Lower lobe of right lung (tissue), 2 donors: Measurements from ENCODE around the gene FYB1. TPM values are rescaled to one million over a fixed set of nuclear protein-coding genes. Genes with fewer than 3 reads are reported as not detected.
"Not testable (repeated sequence)": the region's sequence is repeated elsewhere in the genome, so short reads cannot be mapped to it uniquely, and the experiment has no call there.

Experiments
- ATAC-seq, 2 donors: fragments of 200-7000 bp; cut with Tn5 transposase; one replicate each; pipeline ENCODE4 v1.9.1; 2020 to 2022; ENCODE audit warnings: mild to moderate bottlenecking in 2 of 2, moderate library complexity in 2 of 2
- DNase-seq: peaks from one replicate; pipeline ENCODE4 v3.0.0-alpha.2; 2020
- H3K27ac ChIP-seq: fragments of 200-600 bp; one replicate; pipeline ENCODE4 v1.8.0; 2022
- H3K27me3 ChIP-seq: fragments of 200-600 bp; one replicate; pipeline ENCODE4 v1.8.0; 2022; ENCODE audit warnings: low read depth
- H3K36me3 ChIP-seq: fragments of 200-600 bp; one replicate; pipeline ENCODE4 v1.8.0; 2022; ENCODE audit warnings: mild to moderate bottlenecking
- H3K4me1 ChIP-seq: fragments of 200-600 bp; one replicate; pipeline ENCODE4 v1.8.0; 2022
- H3K4me3 ChIP-seq: fragments of 200-600 bp; one replicate; pipeline ENCODE4 v1.8.0; 2022; ENCODE audit warnings: mild to moderate bottlenecking
- H3K9me3 ChIP-seq: fragments of 200-600 bp; one replicate; pipeline ENCODE4 v1.8.0; 2022
- CTCF ChIP-seq: fragments of 200-600 bp; IDR thresholded peaks from one replicate; pipeline ENCODE4 v1.8.0; 2022; ENCODE audit warnings: antibody characterized with exemption, mild to moderate bottlenecking
- intact Hi-C: fragments of 100-400 bp; cut with DNase I; formaldehyde crosslinking; loops from one replicate; pipeline ENCODE4 v1.11.0; 2022
- total RNA-seq: library from RNA; stranded (reverse); fragmentation: NEBNext Ultra II Directional; extraction: Animal tissue kit (Norgen Biotek cat#: 25700); gene quantifications from one replicate; pipeline ENCODE4 v1.2.1, GENCODE V29; 2021
- donor health status: DM: no; HTN: yes; CAD: no; lungs with severe emphysema.

The FYB1 gene
- total RNA-seq, 1 donor from 2014 or later, result 51.0 TPM

- intact Hi-C loops, result no loop called here
- Histone ChIP-seq H3K36me3 (no peaks in the 10 kb centered on the region), H3K27me3 (no peaks in the 10 kb centered on the region), H3K4me3 (no peak overlapping the region), H3K4me1 (peaks cover 8% of the 10 kb centered on the region), H3K27ac (no peak overlapping the region), H3K9me3 (no peaks in the 10 kb centered on the region)
- ATAC-seq, result no peak
- no peak for TF ChIP-seq CTCF
- no peak for DNase-seq
These were observed 32.4 kb downstream of the FYB1 start for GRCh38 chr5:39186722-39187539.

DNA sequence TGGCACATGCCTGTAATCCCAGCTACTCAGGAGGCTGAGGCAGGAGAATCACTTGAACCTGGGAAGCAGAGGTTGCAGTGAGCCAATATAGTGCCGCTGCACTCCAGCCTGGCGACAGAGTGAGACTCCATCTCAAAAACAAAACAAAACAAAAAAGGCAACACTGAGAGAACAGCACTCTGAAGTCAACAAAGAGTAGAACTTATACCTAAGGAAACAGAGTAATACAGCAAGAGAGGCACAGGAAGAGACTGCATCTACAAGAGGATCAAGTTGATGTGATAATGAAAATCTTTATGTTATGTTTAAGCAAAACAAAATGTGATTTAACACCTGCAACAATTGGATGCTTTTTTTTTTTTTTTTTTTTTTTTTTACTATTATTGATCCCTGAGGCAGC, 33.1 kb downstream of the FYB1 start:
- TF ChIP-seq CTCF, result no peak
- no peaks in the 10 kb centered on the region for H3K9me3 ChIP-seq
- no peak overlapping the region for H3K4me3 ChIP-seq
- DNase-seq (no peak), ATAC-seq (no peak)
- H3K27ac ChIP-seq, result peak overlapping the region; percentile 22
- H3K36me3 ChIP-seq, result no peaks in the 10 kb centered on the region
- no peaks in the 10 kb centered on the region for H3K27me3 ChIP-seq
- intact Hi-C loops, result no loop called here
- H3K4me1 ChIP-seq, result peaks cover 3% of the 10 kb centered on the region

DNA sequence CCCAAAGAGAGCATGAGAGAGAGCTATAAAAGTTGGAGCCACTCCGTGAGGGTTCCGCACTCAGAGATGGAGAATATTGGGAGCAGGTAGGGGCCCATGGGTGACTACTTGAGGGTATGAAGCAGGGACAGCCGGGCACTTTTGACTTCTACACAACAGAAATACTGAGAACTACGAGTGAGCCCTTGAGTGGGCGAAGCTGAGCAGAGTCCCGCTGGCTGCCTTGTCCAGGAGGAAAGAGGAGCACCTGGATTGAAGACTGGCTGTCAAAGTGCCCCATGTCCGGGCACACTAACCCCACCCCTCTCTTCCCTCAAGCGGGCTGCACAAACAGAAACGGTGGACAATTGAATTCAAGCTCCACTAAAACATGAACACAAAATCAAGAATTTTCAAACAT, 33.6 kb downstream of the FYB1 start:
- Histone ChIP-seq H3K27me3 (peaks cover under 1% of the 10 kb centered on the region), H3K9me3 (no peaks in the 10 kb centered on the region), H3K27ac (peak overlapping the region; percentile 22), H3K4me3 (no peak overlapping the region), H3K36me3 (no peaks in the 10 kb centered on the region), H3K4me1 (peaks cover 3% of the 10 kb centered on the region)
- no peak for TF ChIP-seq CTCF
- intact Hi-C loops, result no loop called here
- no peak for DNase-seq
- no peak for ATAC-seq

DNA sequence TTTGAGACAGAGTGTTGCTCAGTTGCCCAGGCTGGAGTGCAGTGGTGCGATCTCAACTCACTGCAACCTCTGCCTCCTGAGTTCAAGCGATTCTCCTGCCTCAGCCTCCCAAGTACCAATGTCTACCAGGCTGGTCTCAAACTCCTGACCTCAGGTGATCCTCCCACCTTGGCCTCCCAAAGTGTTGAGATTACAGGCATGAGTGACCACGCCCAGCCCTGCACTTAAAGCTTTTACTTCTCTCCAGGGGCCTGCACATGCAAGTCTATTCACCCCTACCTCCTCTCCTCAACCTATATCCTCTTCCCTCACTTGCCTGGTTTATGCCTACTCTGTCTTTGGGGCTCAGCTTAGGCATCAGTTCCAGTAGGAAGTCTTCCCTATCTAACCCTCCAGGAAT, 39.8 kb downstream of the FYB1 start:
- DNase-seq, H3K9me3 ChIP-seq, intact Hi-C loops, ATAC-seq, H3K27me3 ChIP-seq, H3K36me3 ChIP-seq, H3K4me3 ChIP-seq, H3K27ac ChIP-seq: not testable (repeated sequence)
- H3K4me1 ChIP-seq, result peaks cover 14% of the 10 kb centered on the region

DNA sequence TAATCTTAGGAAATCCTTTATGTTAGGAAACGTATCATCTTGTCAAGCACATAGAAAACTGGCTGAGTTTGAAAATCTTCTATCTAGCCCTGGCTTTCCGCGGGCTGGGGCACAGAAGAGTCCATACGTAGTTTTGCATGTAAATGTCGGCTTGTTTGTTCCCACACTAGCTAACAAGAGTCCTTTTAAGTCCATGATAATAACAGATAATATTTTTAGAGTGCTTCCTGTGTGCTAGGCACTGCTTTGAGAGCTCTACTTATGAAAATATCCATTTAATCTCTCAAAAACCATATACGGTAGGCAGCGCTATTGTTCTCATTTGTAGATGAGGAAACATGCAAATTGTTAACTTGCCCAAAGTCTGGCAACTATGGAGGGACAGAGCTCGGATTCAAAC, 40.5 kb downstream of the FYB1 start:
- DNase-seq, result no peak
- no peaks in the 10 kb centered on the region for H3K36me3 ChIP-seq
- H3K27me3 ChIP-seq, result peaks cover 5% of the 10 kb centered on the region
- no peak for ATAC-seq
- TF ChIP-seq CTCF, result no peak
- intact Hi-C loops, result no loop called here
- H3K9me3 ChIP-seq, result no peaks in the 10 kb centered on the region
- H3K4me1 ChIP-seq, result peaks cover 14% of the 10 kb centered on the region
- no peak overlapping the region for H3K4me3 ChIP-seq
- no peak overlapping the region for H3K27ac ChIP-seq

DNA sequence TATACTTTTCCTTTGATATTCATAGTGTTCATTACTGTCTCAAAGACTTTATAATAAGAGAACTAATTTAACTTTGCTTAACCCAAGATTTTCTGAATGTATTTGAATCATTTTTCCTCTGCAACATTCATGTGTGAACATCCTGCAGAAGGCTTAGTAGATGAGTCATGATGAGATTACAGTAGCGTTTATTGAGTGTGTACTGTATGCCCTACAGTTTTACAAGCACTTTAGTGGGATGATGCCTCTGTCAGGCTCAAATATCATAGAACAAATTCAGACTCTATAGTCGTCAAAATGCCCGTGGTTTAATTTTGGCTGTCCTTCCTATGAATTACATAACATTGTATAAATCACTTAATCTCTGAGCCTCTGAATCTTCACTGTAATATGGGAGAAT, 41.2 kb downstream of the FYB1 start:
- no peak overlapping the region for H3K4me3 ChIP-seq
- H3K27ac ChIP-seq, result no peak overlapping the region
- peaks cover 14% of the 10 kb centered on the region for H3K4me1 ChIP-seq
- H3K9me3 ChIP-seq, result no peaks in the 10 kb centered on the region
- peaks cover 5% of the 10 kb centered on the region for H3K27me3 ChIP-seq
- H3K36me3 ChIP-seq, result no peaks in the 10 kb centered on the region
- intact Hi-C loops, result no loop called here
- DNase-seq (no peak), ATAC-seq (peak in 1 of 2 donors; percentile 43)
- TF ChIP-seq CTCF, result no peak
